Lower lobe of right lung (tissue), 2 donors: ENCODE measurements around the gene CTSH. TPM values are rescaled to one million over a fixed set of nuclear protein-coding genes. Genes with fewer than 3 reads are reported as not detected.
A peak's percentile ranks its signal among the peaks of the same experiment; 100 is the strongest.

Experiments
- ATAC-seq, 2 donors: fragments of 200-7000 bp; cut with Tn5 transposase; one replicate each; pipeline ENCODE4 v1.9.1; 2020 to 2022; ENCODE audit warnings: mild to moderate bottlenecking in 2 of 2, moderate library complexity in 2 of 2
- DNase-seq: peaks from one replicate; pipeline ENCODE4 v3.0.0-alpha.2; 2020
- H3K27ac ChIP-seq: fragments of 200-600 bp; one replicate; pipeline ENCODE4 v1.8.0; 2022
- H3K27me3 ChIP-seq: fragments of 200-600 bp; one replicate; pipeline ENCODE4 v1.8.0; 2022; ENCODE audit warnings: low read depth
- H3K36me3 ChIP-seq: fragments of 200-600 bp; one replicate; pipeline ENCODE4 v1.8.0; 2022; ENCODE audit warnings: mild to moderate bottlenecking
- H3K4me1 ChIP-seq: fragments of 200-600 bp; one replicate; pipeline ENCODE4 v1.8.0; 2022
- H3K4me3 ChIP-seq: fragments of 200-600 bp; one replicate; pipeline ENCODE4 v1.8.0; 2022; ENCODE audit warnings: mild to moderate bottlenecking
- H3K9me3 ChIP-seq: fragments of 200-600 bp; one replicate; pipeline ENCODE4 v1.8.0; 2022
- CTCF ChIP-seq: fragments of 200-600 bp; IDR thresholded peaks from one replicate; pipeline ENCODE4 v1.8.0; 2022; ENCODE audit warnings: antibody characterized with exemption, mild to moderate bottlenecking
- intact Hi-C: fragments of 100-400 bp; cut with DNase I; formaldehyde crosslinking; loops from one replicate; pipeline ENCODE4 v1.11.0; 2022
- total RNA-seq: library from RNA; stranded (reverse); fragmentation: NEBNext Ultra II Directional; extraction: Animal tissue kit (Norgen Biotek cat#: 25700); gene quantifications from one replicate; pipeline ENCODE4 v1.2.1, GENCODE V29; 2021
- donor health status: DM: no; HTN: yes; CAD: no; lungs with severe emphysema.

Gene CTSH
- total RNA-seq, 1 donor from 2014 or later, result 724 TPM

- DNase-seq, result peak; percentile 16
- no peak for TF ChIP-seq CTCF
- H3K4me1 ChIP-seq, result peaks cover 51% of the 10 kb centered on the region
- no peaks in the 10 kb centered on the region for H3K27me3 ChIP-seq
- H3K36me3 ChIP-seq, result no peaks in the 10 kb centered on the region
- peak overlapping the region; percentile 49 for H3K27ac ChIP-seq
- no peak overlapping the region for H3K4me3 ChIP-seq
- intact Hi-C loops, result no loop called here
- ATAC-seq, result no peak
- H3K9me3 ChIP-seq, result no peaks in the 10 kb centered on the region
Observed at GRCh38 chr15:78987556-78988360, 42.9 kb upstream of the CTSH start.

- intact Hi-C loops, result no loop called here
- H3K27ac ChIP-seq, result no peak overlapping the region
- no peaks in the 10 kb centered on the region for H3K9me3 ChIP-seq
- H3K36me3 ChIP-seq, result no peaks in the 10 kb centered on the region
- ATAC-seq (no peak), DNase-seq (no peak)
- no peak overlapping the region for H3K4me3 ChIP-seq
- no peaks in the 10 kb centered on the region for H3K27me3 ChIP-seq
- peaks cover 34% of the 10 kb centered on the region for H3K4me1 ChIP-seq
- no peak for TF ChIP-seq CTCF
Observed at GRCh38 chr15:78985859-78986475, 41.1 kb upstream of the CTSH start.

- DNase-seq, result peak; percentile 20
Observed at GRCh38 chr15:78984041-78984440, 39.2 kb upstream of the CTSH start.

GRCh38 chr15:78983146-78983918 lies 38.5 kb upstream of the CTSH start:
- DNase-seq (peak; percentile 10), ATAC-seq (no peak)
- Histone ChIP-seq H3K27me3 (no peaks in the 10 kb centered on the region), H3K4me3 (no peak overlapping the region), H3K9me3 (no peaks in the 10 kb centered on the region), H3K27ac (no peak overlapping the region), H3K4me1 (peaks cover 8% of the 10 kb centered on the region), H3K36me3 (no peaks in the 10 kb centered on the region)
- intact Hi-C loops, result no loop called here
- TF ChIP-seq CTCF, result no peak

More at GRCh38 chr15:78984041-78984440, 39.2 kb upstream of the CTSH start:
- peaks cover 15% of the 10 kb centered on the region for H3K4me1 ChIP-seq
- intact Hi-C loops, result no loop called here
- H3K36me3 ChIP-seq, result no peaks in the 10 kb centered on the region
- H3K9me3 ChIP-seq, result no peaks in the 10 kb centered on the region
- no peak overlapping the region for H3K27ac ChIP-seq
- H3K4me3 ChIP-seq, result no peak overlapping the region
- ATAC-seq, result no peak
- H3K27me3 ChIP-seq, result no peaks in the 10 kb centered on the region
- TF ChIP-seq CTCF, result no peak

- no peaks in the 10 kb centered on the region for H3K9me3 ChIP-seq
- H3K27ac ChIP-seq, result no peak overlapping the region
- peaks cover 3% of the 10 kb centered on the region for H3K4me1 ChIP-seq
- H3K27me3 ChIP-seq, result no peaks in the 10 kb centered on the region
- no peak for DNase-seq
- intact Hi-C loops, result no loop called here
- ATAC-seq, result no peak
- H3K36me3 ChIP-seq, result no peaks in the 10 kb centered on the region
- no peak overlapping the region for H3K4me3 ChIP-seq
- TF ChIP-seq CTCF, result no peak
Observed at GRCh38 chr15:78982736-78983135, 37.9 kb upstream of the CTSH start.
